ENCODE results near the gene CBFA2T3.

The CBFA2T3 gene

GRCh38 chr16:88850531-88851199, 126.3 kb downstream of the CBFA2T3 start:
- Histone ChIP-seq H3K27ac (no peak overlapping the region), H3K36me3 (peaks cover 20 to 83% (median 57%) of the 10 kb centered on the region in 11 experiments; a peak in 21 of 22 replicates), H3K4me1 (peaks cover 15 to 53% (median 29%) of the 10 kb centered on the region in 10 experiments), H3K27me3 (no peaks in the 10 kb centered on the region), H3K4me3 (no peak overlapping the region), H3K4me2 (no peak overlapping the region), H3K9ac (no peak overlapping the region), H3K9me3 (replicated peaks in 1 of 11) (no peaks in the 10 kb centered on the region), H4K20me1 (peaks cover 48 to 99% (median 89%) of the 10 kb centered on the region in 11 experiments; a peak in 21 of 22 replicates)
- TF ChIP-seq Cebpa-rat (IDR thresholded peaks at IDR 0.05), result no peak

- Histone ChIP-seq H3K4me3 (no peak overlapping the region), H3K36me3 (peaks cover 20 to 74% (median 55%) of the 10 kb centered on the region in 11 experiments; a peak in 21 of 22 replicates), H3K4me2 (no peak overlapping the region; a peak in 1 of 22 replicates), H4K20me1 (peaks cover 34 to 99% (median 84%) of the 10 kb centered on the region in 11 experiments; a peak in 20 of 22 replicates), H3K27me3 (no peaks in the 10 kb centered on the region), H3K4me1 (peaks cover 0 to 32% (median 12%) of the 10 kb centered on the region in 10 experiments; a peak in 16 of 20 replicates), H3K27ac (no peak overlapping the region), H3K9ac (peak overlapping the region in 1 of 11 experiments; percentile 3; a peak in 1 of 22 replicates), H3K9me3 (replicated peaks in 1 of 11) (no peaks in the 10 kb centered on the region)
- TF ChIP-seq Cebpa-rat (IDR thresholded peaks at IDR 0.05), result no peak
Observed at GRCh38 chr16:88848557-88848956, 128.4 kb downstream of the CBFA2T3 start.

- Histone ChIP-seq H4K20me1 (peaks cover 38 to 100% (median 83%) of the 10 kb centered on the region in 11 experiments; a peak in 20 of 22 replicates), H3K4me2 (no peak overlapping the region), H3K36me3 (peaks cover 20 to 79% (median 54%) of the 10 kb centered on the region in 11 experiments; a peak in 21 of 22 replicates), H3K9ac (no peak overlapping the region; a peak in 1 of 22 replicates), H3K9me3 (replicated peaks in 1 of 11) (no peaks in the 10 kb centered on the region), H3K4me3 (no peak overlapping the region), H3K4me1 (peaks cover under 1 to 25% (median 9%) of the 10 kb centered on the region in 10 experiments; a peak in 15 of 20 replicates), H3K27me3 (no peaks in the 10 kb centered on the region), H3K27ac (no peak overlapping the region)
- no peak for TF ChIP-seq Cebpa-rat (IDR thresholded peaks at IDR 0.05)
Observed at GRCh38 chr16:88847654-88848053, 129.4 kb downstream of the CBFA2T3 start.

- Histone ChIP-seq H3K4me1 (peaks cover 10 to 35% (median 22%) of the 10 kb centered on the region in 10 experiments), H3K27ac (no peak overlapping the region), H3K9ac (no peak overlapping the region), H3K27me3 (no peaks in the 10 kb centered on the region), H3K4me2 (no peak overlapping the region), H3K36me3 (peaks cover 20 to 73% (median 50%) of the 10 kb centered on the region in 11 experiments; a peak in 21 of 22 replicates), H3K9me3 (replicated peaks in 1 of 11) (no peaks in the 10 kb centered on the region), H3K4me3 (no peak overlapping the region), H4K20me1 (peaks cover 47 to 100% (median 83%) of the 10 kb centered on the region in 11 experiments; a peak in 20 of 22 replicates)
- TF ChIP-seq Cebpa-rat (IDR thresholded peaks at IDR 0.05), result no peak
Observed at GRCh38 chr16:88846088-88846487, 130.9 kb downstream of the CBFA2T3 start.

GRCh38 chr16:88844419-88845036, 132.5 kb downstream of the CBFA2T3 start:
- H3K27ac ChIP-seq, result peak overlapping the region in 3 of 11 experiments; percentile 3 to 50 (median 29); a peak in 3 of 22 replicates
- no peaks in the 10 kb centered on the region for H3K27me3 ChIP-seq
- peaks cover 26 to 51% (median 38%) of the 10 kb centered on the region in 10 experiments for H3K4me1 ChIP-seq
- H3K36me3 ChIP-seq, result peaks cover 7 to 62% (median 37%) of the 10 kb centered on the region in 11 experiments; a peak in 21 of 22 replicates
- 0 out of 22 replicates have a peak overlapping the region, but pooled peaks of 2 of the 11 experiments have one; percentile 5 to 17 for H3K9ac ChIP-seq
- H3K4me3 ChIP-seq, result no peak overlapping the region
- peaks cover 46 to 100% (median 82%) of the 10 kb centered on the region in 11 experiments; a peak in 19 of 22 replicates for H4K20me1 ChIP-seq
- H3K9me3 ChIP-seq (replicated peaks in 1 of 11), result no peaks in the 10 kb centered on the region
- no peak overlapping the region for H3K4me2 ChIP-seq
- no peak for TF ChIP-seq Cebpa-rat (IDR thresholded peaks at IDR 0.05)

GRCh38 chr16:88843256-88843655, 133.8 kb downstream of the CBFA2T3 start:
- Histone ChIP-seq H3K27me3 (no peaks in the 10 kb centered on the region), H3K36me3 (peaks cover 6 to 66% (median 36%) of the 10 kb centered on the region in 11 experiments; a peak in 18 of 22 replicates), H3K9me3 (replicated peaks in 1 of 11) (no peaks in the 10 kb centered on the region), H3K9ac (no peak overlapping the region), H3K4me2 (no peak overlapping the region), H4K20me1 (peaks cover 46 to 100% (median 75%) of the 10 kb centered on the region in 11 experiments; a peak in 19 of 22 replicates), H3K27ac (no peak overlapping the region), H3K4me3 (no peak overlapping the region), H3K4me1 (peaks cover 38 to 56% (median 49%) of the 10 kb centered on the region in 10 experiments)
- TF ChIP-seq Cebpa-rat (IDR thresholded peaks at IDR 0.05), result no peak

GRCh38 chr16:88842806-88843205, 134.2 kb downstream of the CBFA2T3 start:
- Histone ChIP-seq H3K36me3 (peaks cover 5 to 64% (median 32%) of the 10 kb centered on the region in 11 experiments; a peak in 18 of 22 replicates), H3K4me1 (peaks cover 43 to 61% (median 52%) of the 10 kb centered on the region in 10 experiments), H3K27me3 (no peaks in the 10 kb centered on the region), H3K4me2 (peak overlapping the region in 2 of 11 experiments; percentile 94 to 95; a peak in 2 of 22 replicates), H3K27ac (no peak overlapping the region), H3K9me3 (replicated peaks in 1 of 11) (no peaks in the 10 kb centered on the region), H3K9ac (no peak overlapping the region), H4K20me1 (peaks cover 44 to 100% (median 72%) of the 10 kb centered on the region in 11 experiments; a peak in 19 of 22 replicates), H3K4me3 (no peak overlapping the region)
- no peak for TF ChIP-seq Cebpa-rat (IDR thresholded peaks at IDR 0.05)

- Histone ChIP-seq H3K4me2 (peak overlapping the region in 10 of 11 experiments; percentile 68 to 97 (median 92); a peak in 19 of 22 replicates), H3K27ac (peak overlapping the region in 5 of 11 experiments; percentile 30 to 88 (median 84); a peak in 5 of 22 replicates), H4K20me1 (peaks cover 40 to 100% (median 71%) of the 10 kb centered on the region in 11 experiments; a peak in 19 of 22 replicates), H3K4me1 (peaks cover 48 to 65% (median 57%) of the 10 kb centered on the region in 10 experiments), H3K9ac (peak overlapping the region in 2 of 11 experiments; percentile 75 to 80; a peak in 2 of 22 replicates), H3K27me3 (no peaks in the 10 kb centered on the region), H3K36me3 (peaks cover under 1 to 59% (median 27%) of the 10 kb centered on the region in 11 experiments; a peak in 17 of 22 replicates), H3K9me3 (replicated peaks in 1 of 11) (no peaks in the 10 kb centered on the region), H3K4me3 (no peak overlapping the region)
- TF ChIP-seq Cebpa-rat (IDR thresholded peaks at IDR 0.05), result no peak
Observed at GRCh38 chr16:88842308-88842756, 134.7 kb downstream of the CBFA2T3 start.

Data from BLaER1 treated with 17β-estradiol and CSF1 and Interleukin-3, amounts not matched to agents 10 nM and 100 nM (cell line).